Measurements from ENCODE around the gene TSPAN9. TPM values are rescaled to one million over a fixed set of nuclear protein-coding genes. Genes with fewer than 3 reads are reported as not detected.

Gene TSPAN9
- total RNA-seq, 1 donor from 2014 or later: 54.4 TPM

GRCh38 chr12:3160081-3160480 is 82.9 kb downstream of the TSPAN9 start:
- no peak for DNase-seq (ENCODE audit: low spot score)

GRCh38 chr12:3161861-3162260 is 84.7 kb downstream of the TSPAN9 start:
- no peak for DNase-seq (ENCODE audit: low spot score)

GRCh38 chr12:3164454-3165077 is 87.4 kb downstream of the TSPAN9 start:
- DNase-seq (ENCODE audit: low spot score): no peak

GRCh38 chr12:3165078-3165980 is 88.2 kb downstream of the TSPAN9 start:
- peak; percentile 32 for DNase-seq (ENCODE audit: low spot score)

- DNase-seq (ENCODE audit: low spot score): no peak
These were observed 90.5 kb downstream of the TSPAN9 start for GRCh38 chr12:3167636-3168035.

- DNase-seq (ENCODE audit: low spot score): peak; percentile 87
These were observed 91.3 kb downstream of the TSPAN9 start for GRCh38 chr12:3168223-3169221.

- peak; percentile 79 for DNase-seq (ENCODE audit: low spot score)
These were observed 93.4 kb downstream of the TSPAN9 start for GRCh38 chr12:3170423-3171194.

- no peak for DNase-seq (ENCODE audit: low spot score)
These were observed 94.0 kb downstream of the TSPAN9 start for GRCh38 chr12:3171195-3171591.

- DNase-seq (ENCODE audit: low spot score): no peak
These were observed 95.2 kb downstream of the TSPAN9 start for GRCh38 chr12:3172124-3173007.

- no peak for DNase-seq (ENCODE audit: low spot score)
These were observed 95.9 kb downstream of the TSPAN9 start for GRCh38 chr12:3173008-3173553.

GRCh38 chr12:3173912-3174311 is 96.7 kb downstream of the TSPAN9 start:
- DNase-seq (ENCODE audit: low spot score): no peak

- no peak for DNase-seq (ENCODE audit: low spot score)
These were observed 98.1 kb downstream of the TSPAN9 start for GRCh38 chr12:3175238-3175637.

- DNase-seq (ENCODE audit: low spot score): no peak
These were observed 99.6 kb downstream of the TSPAN9 start for GRCh38 chr12:3176754-3177153.

GRCh38 chr12:3177778-3178425 is 100.7 kb downstream of the TSPAN9 start:
- DNase-seq (ENCODE audit: low spot score): no peak

GRCh38 chr12:3178671-3179313 is 101.6 kb downstream of the TSPAN9 start:
- DNase-seq (ENCODE audit: low spot score): no peak

GRCh38 chr12:3179731-3180130 is 102.6 kb downstream of the TSPAN9 start:
- DNase-seq (ENCODE audit: low spot score): no peak

GRCh38 chr12:3182426-3182825 is 105.2 kb downstream of the TSPAN9 start:
- no peak for DNase-seq (ENCODE audit: low spot score)

- DNase-seq (ENCODE audit: low spot score): no peak
These were observed 107.3 kb downstream of the TSPAN9 start for GRCh38 chr12:3184485-3184884.
